Colonic mucosa (tissue), 4 donors: Measurements from ENCODE around the gene DYRK2. TPM values are rescaled to one million over a fixed set of nuclear protein-coding genes. Genes with fewer than 3 reads are reported as not detected.

Experiments used
- DNase-seq: peaks from one replicate; pipeline ENCODE4 v3.0.0-alpha.2; 2020
- H3K27ac ChIP-seq: fragments of 200-600 bp; one replicate; pipeline ENCODE4 v1.8.0; 2021
- H3K27me3 ChIP-seq: fragments of 200-600 bp; one replicate; pipeline ENCODE4 v1.8.0; 2021
- H3K36me3 ChIP-seq: fragments of 200-600 bp; one replicate; pipeline ENCODE4 v1.8.0; 2021
- H3K4me1 ChIP-seq: fragments of 200-600 bp; one replicate; pipeline ENCODE4 v1.8.0; 2021; ENCODE audit warnings: mild to moderate bottlenecking
- H3K4me3 ChIP-seq: fragments of 200-600 bp; one replicate; pipeline ENCODE4 v1.8.0; 2021
- H3K9ac ChIP-seq, 2 donors: one replicate each; pipeline ENCODE4 v1.7.0; 2013; ENCODE audit warnings: control low read depth in 2 of 2, low read depth in 2 of 2, low read length in 2 of 2
- H3K9me3 ChIP-seq: fragments of 200-600 bp; one replicate; pipeline ENCODE4 v1.8.0; 2021
- intact Hi-C: fragments of 100-400 bp; cut with DNase I; formaldehyde crosslinking; loops from one replicate; pipeline ENCODE4 v1.14.1; 2022
- total RNA-seq, 2 donors: library from RNA; stranded (reverse); fragmentation: NEBNext Ultra II Directional in 1 of 2; extraction: Animal tissue kit (Norgen Biotek cat#: 25700) in 1 of 2; gene quantifications; one replicate each; pipeline ENCODE4 v1.2.1, GENCODE V29; 2021
- TF ChIP-seq, protein P1 (sequence below): fragments of 200-600 bp; IDR thresholded peaks from one replicate; pipeline ENCODE4 v1.8.0; 2022; ENCODE audit warnings: antibody characterized with exemption, mild to moderate bottlenecking
- donor health status: healthy.
- donor health status: DM: no; HTN: no; CAD: no.
- donor health status: DM: no; HTN: no; CAD: no.

DYRK2 gene
- total RNA-seq, 2 donors from 2014 or later: 66.0 to 112 TPM

DNA sequence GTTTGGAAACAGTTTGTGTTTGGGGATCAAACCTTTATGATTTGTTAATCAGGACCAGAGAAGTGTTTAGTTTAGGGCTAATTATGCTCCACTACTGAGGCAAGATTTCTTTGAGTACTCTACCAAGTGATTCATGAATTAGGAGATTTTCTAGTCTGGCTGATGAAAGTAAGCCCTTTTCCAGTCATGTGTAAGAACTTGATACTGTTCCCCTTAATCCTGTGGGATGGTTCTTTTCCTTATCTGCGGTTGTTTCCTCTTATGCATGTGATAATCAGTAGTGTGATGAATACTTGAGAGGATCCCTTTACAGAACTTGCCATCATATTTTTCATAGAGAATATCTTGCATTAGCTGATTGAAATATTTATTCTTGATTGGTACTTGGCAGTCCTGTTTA lies 42.1 kb downstream of the DYRK2 start:
- no peaks in the 10 kb centered on the region for H3K4me1 ChIP-seq
- intact Hi-C loops: no loop called here
- H3K36me3 ChIP-seq: no peaks in the 10 kb centered on the region
- no peak overlapping the region for H3K27ac ChIP-seq
- no peaks in the 10 kb centered on the region for H3K9me3 ChIP-seq
- H3K9ac ChIP-seq: no peak overlapping the region
- TF ChIP-seq, protein P1, sequence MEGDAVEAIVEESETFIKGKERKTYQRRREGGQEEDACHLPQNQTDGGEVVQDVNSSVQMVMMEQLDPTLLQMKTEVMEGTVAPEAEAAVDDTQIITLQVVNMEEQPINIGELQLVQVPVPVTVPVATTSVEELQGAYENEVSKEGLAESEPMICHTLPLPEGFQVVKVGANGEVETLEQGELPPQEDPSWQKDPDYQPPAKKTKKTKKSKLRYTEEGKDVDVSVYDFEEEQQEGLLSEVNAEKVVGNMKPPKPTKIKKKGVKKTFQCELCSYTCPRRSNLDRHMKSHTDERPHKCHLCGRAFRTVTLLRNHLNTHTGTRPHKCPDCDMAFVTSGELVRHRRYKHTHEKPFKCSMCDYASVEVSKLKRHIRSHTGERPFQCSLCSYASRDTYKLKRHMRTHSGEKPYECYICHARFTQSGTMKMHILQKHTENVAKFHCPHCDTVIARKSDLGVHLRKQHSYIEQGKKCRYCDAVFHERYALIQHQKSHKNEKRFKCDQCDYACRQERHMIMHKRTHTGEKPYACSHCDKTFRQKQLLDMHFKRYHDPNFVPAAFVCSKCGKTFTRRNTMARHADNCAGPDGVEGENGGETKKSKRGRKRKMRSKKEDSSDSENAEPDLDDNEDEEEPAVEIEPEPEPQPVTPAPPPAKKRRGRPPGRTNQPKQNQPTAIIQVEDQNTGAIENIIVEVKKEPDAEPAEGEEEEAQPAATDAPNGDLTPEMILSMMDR: no peak
- no peak for DNase-seq
- H3K4me3 ChIP-seq: no peak overlapping the region
- no peaks in the 10 kb centered on the region for H3K27me3 ChIP-seq

DNA sequence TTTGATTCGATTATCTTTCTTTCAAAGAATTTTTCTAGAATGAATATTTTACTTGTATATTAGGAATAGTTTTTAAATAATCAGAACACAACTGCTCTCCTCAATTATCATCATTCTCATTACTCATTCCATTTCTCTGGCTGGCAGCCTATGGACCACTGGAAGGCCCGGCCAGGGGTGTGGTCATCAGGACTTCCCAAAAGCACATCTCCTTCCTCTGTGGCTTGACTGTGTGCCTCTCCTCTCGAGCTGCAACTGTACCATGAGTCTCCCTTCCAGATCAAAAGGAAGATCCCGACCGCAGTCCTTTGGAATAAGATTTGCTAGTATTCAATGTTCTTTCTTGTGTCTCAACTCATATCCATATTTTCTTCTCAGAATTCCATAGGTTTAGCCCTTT lies 42.7 kb downstream of the DYRK2 start:
- no peaks in the 10 kb centered on the region for H3K4me1 ChIP-seq
- TF ChIP-seq, protein P1: no peak
- intact Hi-C loops: no loop called here
- no peak for DNase-seq
- H3K9ac ChIP-seq: no peak overlapping the region
- no peaks in the 10 kb centered on the region for H3K36me3 ChIP-seq
- H3K27me3 ChIP-seq: no peaks in the 10 kb centered on the region
- no peaks in the 10 kb centered on the region for H3K9me3 ChIP-seq
- no peak overlapping the region for H3K27ac ChIP-seq
- no peak overlapping the region for H3K4me3 ChIP-seq

DNA sequence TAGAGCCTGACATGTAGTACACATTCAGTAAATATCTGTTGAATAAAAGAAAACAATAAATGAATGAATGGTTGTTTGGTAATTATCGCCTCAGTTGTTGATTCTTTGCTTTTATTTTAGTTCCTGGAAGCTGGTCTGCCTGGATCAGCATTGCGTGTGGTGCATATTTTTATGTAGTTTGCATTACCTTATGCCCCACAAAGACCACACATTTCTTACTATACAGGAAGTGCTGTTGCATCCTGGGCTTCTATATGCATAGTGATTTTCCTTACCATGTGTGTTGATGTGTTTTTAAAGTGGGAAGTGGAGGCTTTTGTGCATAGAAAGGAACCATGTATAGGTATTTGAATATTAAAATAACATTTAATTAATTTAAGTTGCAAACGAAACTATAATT lies 43.6 kb downstream of the DYRK2 start:
- Histone ChIP-seq H3K27ac (no peak overlapping the region), H3K9me3 (no peaks in the 10 kb centered on the region)
- intact Hi-C loops: no loop called here

DNA sequence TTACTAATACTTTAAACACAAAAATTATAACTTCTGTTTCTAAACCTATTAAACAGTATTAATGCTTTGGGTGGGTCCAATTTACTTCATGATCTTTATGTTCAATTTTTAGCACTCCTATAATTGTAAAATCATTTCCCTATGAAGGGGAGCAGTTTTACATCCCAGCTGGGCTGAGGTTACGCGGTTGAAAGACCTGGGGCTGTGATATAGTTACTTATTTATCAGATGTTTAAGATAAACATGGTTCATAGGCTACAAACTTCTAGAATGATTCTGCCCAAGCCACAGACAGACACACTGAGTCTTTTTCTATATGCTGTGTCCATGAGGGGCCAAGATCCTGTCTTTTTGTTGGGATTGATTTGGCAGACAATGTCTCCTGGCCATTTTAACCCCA lies 44.4 kb downstream of the DYRK2 start:
- Histone ChIP-seq H3K27me3 (no peaks in the 10 kb centered on the region), H3K9ac (no peak overlapping the region), H3K36me3 (no peaks in the 10 kb centered on the region), H3K9me3 (no peaks in the 10 kb centered on the region), H3K27ac (no peak overlapping the region), H3K4me1 (no peaks in the 10 kb centered on the region), H3K4me3 (no peak overlapping the region)
- intact Hi-C loops: no loop called here
- TF ChIP-seq, protein P1: no peak
- DNase-seq: no peak

More for the DNA sequence above, 43.6 kb downstream of the DYRK2 start:
- H3K36me3 ChIP-seq: no peaks in the 10 kb centered on the region
- TF ChIP-seq, protein P1: no peak
- no peak overlapping the region for H3K9ac ChIP-seq
- no peak for DNase-seq
- H3K4me3 ChIP-seq: no peak overlapping the region
- H3K27me3 ChIP-seq: no peaks in the 10 kb centered on the region
- no peaks in the 10 kb centered on the region for H3K4me1 ChIP-seq

DNA sequence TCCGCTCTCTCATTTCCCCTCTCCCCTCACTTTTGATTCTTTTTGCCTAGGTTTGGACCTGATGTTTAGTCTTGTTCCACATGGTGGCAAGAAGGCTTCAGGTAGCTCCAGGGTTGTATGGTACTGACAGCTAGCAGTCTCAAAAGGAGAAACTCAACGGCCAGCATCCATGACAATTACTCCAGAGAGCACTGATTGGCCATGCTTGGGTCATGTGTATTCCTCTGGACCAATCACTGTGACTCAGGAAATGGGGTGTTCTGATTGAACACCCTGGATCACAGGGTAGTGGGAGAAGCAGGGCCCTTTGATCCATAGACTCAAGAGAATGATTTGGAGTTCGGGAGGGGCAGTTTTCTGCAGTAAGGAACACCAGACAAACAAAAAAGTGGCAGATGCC lies 45.3 kb downstream of the DYRK2 start:
- Histone ChIP-seq H3K27ac (no peak overlapping the region), H3K4me3 (no peak overlapping the region), H3K36me3 (no peaks in the 10 kb centered on the region), H3K9me3 (no peaks in the 10 kb centered on the region), H3K27me3 (no peaks in the 10 kb centered on the region), H3K4me1 (no peaks in the 10 kb centered on the region), H3K9ac (no peak overlapping the region)
- no peak for DNase-seq
- intact Hi-C loops: no loop called here
- TF ChIP-seq, protein P1: no peak
